GM18951 (cell line): ENCODE data around the gene TOR1AIP1.
"Not testable (repeated sequence)": the region's sequence is repeated elsewhere in the genome, so short reads cannot be mapped to it uniquely, and the experiment has no call there.

ENCODE experiments used
- POLR2A ChIP-seq: IDR thresholded peaks from 4 replicates; pipeline ENCODE4 v1.6.1; 2011; ENCODE audit warnings: mild to moderate bottlenecking; ENCODE audit not compliant: insufficient read length, insufficient read depth; ENCODE audit errors: extremely low read depth
- in situ Hi-C: fragments of 300-500 bp; cut with MboI; formaldehyde crosslinking; loops from one replicate; pipeline ENCODE4 v1.12.0; 2022; ENCODE audit warnings: low sequenced_read_pairs, mixed read lengths, inconsistent platforms; ENCODE audit not compliant: unreplicated experiment

TOR1AIP1 gene

GRCh38 chr1:179882253-179883039 lies at the start of gene TOR1AIP1:
TOR1AIP1 (plus strand) TSS chr1:179882285; CDS start chr1:179882503, 218 bp downstream.
- TF ChIP-seq POLR2A = peak; percentile 75
- in situ Hi-C loops = no loop called here

GRCh38 chr1:179836686-179837445 lies 45.2 kb upstream of the TOR1AIP1 start:
- in situ Hi-C loops = not testable (repeated sequence)

GRCh38 chr1:179840107-179840506 lies 42.0 kb upstream of the TOR1AIP1 start:
- in situ Hi-C loops = no loop called here
- no peak for TF ChIP-seq POLR2A

- no peak for TF ChIP-seq POLR2A
- in situ Hi-C loops = no loop called here
Measured at GRCh38 chr1:179848233-179848632, 33.9 kb upstream of the TOR1AIP1 start.

- TF ChIP-seq POLR2A = no peak
- in situ Hi-C loops = no loop called here
Measured at GRCh38 chr1:179853102-179853501, 29.0 kb upstream of the TOR1AIP1 start.

GRCh38 chr1:179855831-179856230 lies 26.3 kb upstream of the TOR1AIP1 start:
- in situ Hi-C loops = not testable (repeated sequence)

- in situ Hi-C loops = no loop called here
Measured at GRCh38 chr1:179856296-179856695, 25.8 kb upstream of the TOR1AIP1 start.

GRCh38 chr1:179857009-179857408 lies 25.1 kb upstream of the TOR1AIP1 start:
- in situ Hi-C loops = no loop called here
- no peak for TF ChIP-seq POLR2A

More at GRCh38 chr1:179856296-179856695, 25.8 kb upstream of the TOR1AIP1 start:
- TF ChIP-seq POLR2A = no peak

- TF ChIP-seq POLR2A = no peak
- in situ Hi-C loops = no loop called here
Measured at GRCh38 chr1:179860652-179861051, 21.4 kb upstream of the TOR1AIP1 start.

- in situ Hi-C loops = no loop called here
- TF ChIP-seq POLR2A = no peak
Measured at GRCh38 chr1:179865377-179865776, 16.7 kb upstream of the TOR1AIP1 start.

- in situ Hi-C loops = no loop called here
- no peak for TF ChIP-seq POLR2A
Measured at GRCh38 chr1:179866616-179867015, 15.5 kb upstream of the TOR1AIP1 start.

GRCh38 chr1:179867493-179868330 lies 14.4 kb upstream of the TOR1AIP1 start:
- in situ Hi-C loops = no loop called here
- TF ChIP-seq POLR2A = no peak

GRCh38 chr1:179870870-179871269 lies 11.2 kb upstream of the TOR1AIP1 start:
- in situ Hi-C loops = loop anchor here (10.0 kb wide), 1 partner anchor 304 kb away; no protein-coding TSS in a partner anchor
- no peak for TF ChIP-seq POLR2A

GRCh38 chr1:179871940-179872339 lies 10.1 kb upstream of the TOR1AIP1 start:
- TF ChIP-seq POLR2A = no peak
- in situ Hi-C loops = loop anchor here (10.0 kb wide), 1 partner anchor 303 kb away; no protein-coding TSS in a partner anchor
